HEK293 (cell line): ENCODE results near the gene RBM20.
A peak's percentile ranks its signal among the peaks of the same experiment; 100 is the strongest.

Experiments
- CTCF ChIA-PET: fragments of 350-600 bp; formaldehyde crosslinking; extraction: SDS; loops from one replicate; lab custom pipeline; 2021; ENCODE audit warnings: antibody characterized with exemption; lab: Yijun Ruan, JAX
- POLR2A ChIA-PET: fragments of 300-600 bp; formaldehyde crosslinking; extraction: SDS; loops from one replicate; lab custom pipeline; 2020; ENCODE audit warnings: antibody characterized with exemption, inconsistent platforms; lab: Yijun Ruan, JAX
- H3K27ac ChIP-seq: fragments of 200-500 bp; sonication (Bioruptor generic); 2 replicates; pipeline ENCODE4 v1.5.1; 2014; ENCODE audit warnings: low read depth, low read length, control low read depth, inconsistent platforms; ENCODE audit errors: extremely low read depth
- H3K36me3 ChIP-seq, 2 experiments: fragments of 200-500 bp in 1 of 2; sonication (Bioruptor generic) in 1 of 2; 1 replicate in 1 of 2; 2 replicates in 1 of 2; pipeline ENCODE4 v1.5.1; 2014 to 2017; ENCODE audit warnings: inconsistent platforms in 2 of 2, low read length in 2 of 2; ENCODE audit not compliant: control insufficient read depth in 2 of 2, insufficient read depth in 1 of 2
- H3K4me1 ChIP-seq: fragments of 200-500 bp; sonication (Bioruptor generic); 2 replicates; pipeline ENCODE4 v1.5.1; 2014; ENCODE audit warnings: mild to moderate bottlenecking, low read length, inconsistent platforms; ENCODE audit not compliant: control insufficient read depth, insufficient read depth
- H3K4me3 ChIP-seq: 2 replicates; pipeline ENCODE4 v1.5.1; 2011; ENCODE audit warnings: low read depth, mild to moderate bottlenecking, control low read depth, low read length, moderate library complexity
- H3K9me3 ChIP-seq: fragments of 200-500 bp; sonication (Bioruptor generic); 2 replicates; pipeline ENCODE4 v1.5.1; 2014; ENCODE audit warnings: low read depth, low read length, inconsistent platforms; ENCODE audit not compliant: control insufficient read depth, insufficient read depth
- IKZF3 ChIP-seq: fragments of 450-650 bp; IDR thresholded peaks from 2 replicates; pipeline ENCODE4 v1.5.0; 2018; ENCODE audit warnings: missing biosample characterization, mild to moderate bottlenecking, missing genetic modification characterization, moderate library complexity
- MZF1 ChIP-seq: fragments of 450-650 bp; formaldehyde crosslinking; IDR thresholded peaks from 2 replicates; pipeline ENCODE4 v1.5.1; 2017; ENCODE audit warnings: missing biosample characterization, missing genetic modification characterization, borderline replicate concordance
- SP7 ChIP-seq: fragments of 450-650 bp; formaldehyde crosslinking; IDR thresholded peaks from 2 replicates; pipeline ENCODE4 v1.5.1; 2016; ENCODE audit warnings: missing biosample characterization, missing genetic modification characterization
- TRIM28 ChIP-seq: IDR thresholded peaks from 2 replicates; pipeline ENCODE4 v1.6.1; 2011; ENCODE audit warnings: low read length, control low read depth, borderline replicate concordance
- YY1 ChIP-seq: fragments of 450-650 bp; formaldehyde crosslinking; IDR thresholded peaks from 2 replicates; pipeline ENCODE4 v1.5.1; 2018; ENCODE audit warnings: missing biosample characterization, missing genetic modification characterization
- ZBTB8A ChIP-seq: fragments of 450-650 bp; formaldehyde crosslinking; IDR thresholded peaks from 2 replicates; pipeline ENCODE4 v1.5.1; 2016; ENCODE audit warnings: missing biosample characterization, missing genetic modification characterization
- ZNF138 ChIP-seq: fragments of 450-650 bp; formaldehyde crosslinking; IDR thresholded peaks from 2 replicates; pipeline ENCODE4 v1.5.1; 2016; ENCODE audit warnings: missing biosample characterization, missing genetic modification characterization, borderline replicate concordance
- ZNF274 ChIP-seq, 2 experiments: fragments of 200-500 bp in 1 of 2; fragments of 450-650 bp in 1 of 2; sonication (Bioruptor generic) in 1 of 2; formaldehyde crosslinking in 1 of 2; IDR thresholded peaks; 2 replicates each; pipeline versions ENCODE4 v1.5.1 to v1.6.1; 2014 to 2016; ENCODE audit warnings: borderline replicate concordance in 1 of 2, inconsistent platforms in 1 of 2, low read length in 1 of 2, missing biosample characterization in 1 of 2, missing genetic modification characterization in 1 of 2
- ZNF544 ChIP-seq: fragments of 450-650 bp; formaldehyde crosslinking; IDR thresholded peaks from 2 replicates; pipeline ENCODE4 v1.5.0; 2017; ENCODE audit warnings: missing biosample characterization, missing genetic modification characterization
- ZNF677 ChIP-seq: fragments of 450-650 bp; IDR thresholded peaks from 2 replicates; pipeline ENCODE4 v1.5.0; 2018; ENCODE audit warnings: missing biosample characterization, mild to moderate bottlenecking, missing genetic modification characterization, moderate library complexity
- ZNF707 ChIP-seq: fragments of 450-650 bp; formaldehyde crosslinking; IDR thresholded peaks from 2 replicates; pipeline ENCODE4 v1.5.1; 2016; ENCODE audit warnings: missing biosample characterization, missing genetic modification characterization
- ZNF76 ChIP-seq: fragments of 450-650 bp; formaldehyde crosslinking; IDR thresholded peaks from 2 replicates; pipeline ENCODE4; 2016; ENCODE audit warnings: low read depth, missing biosample characterization, missing genetic modification characterization, borderline replicate concordance
- ZNF768 ChIP-seq: fragments of 450-650 bp; formaldehyde crosslinking; IDR thresholded peaks from 2 replicates; pipeline ENCODE4 v1.5.1; 2018; ENCODE audit warnings: missing biosample characterization, mild to moderate bottlenecking, missing genetic modification characterization
- ZNF776 ChIP-seq: fragments of 450-650 bp; formaldehyde crosslinking; IDR thresholded peaks from 2 replicates; pipeline ENCODE4 v1.5.0; 2017; ENCODE audit warnings: missing biosample characterization, missing genetic modification characterization, borderline replicate concordance
- TF ChIP-seq, protein P1 (sequence below): fragments of 450-650 bp; formaldehyde crosslinking; IDR thresholded peaks from 2 replicates; pipeline ENCODE4 v1.5.1; 2016; ENCODE audit warnings: missing biosample characterization, missing genetic modification characterization
- TF ChIP-seq, protein P2 (sequence below): fragments of 450-650 bp; IDR thresholded peaks from 2 replicates; pipeline ENCODE4 v1.5.1; 2018; ENCODE audit warnings: missing biosample characterization, missing genetic modification characterization
- TF ChIP-seq, protein P3 (sequence below): fragments of 450-650 bp; formaldehyde crosslinking; IDR thresholded peaks from 2 replicates; pipeline ENCODE4 v1.5.1; 2016; ENCODE audit warnings: missing biosample characterization, missing genetic modification characterization

Gene RBM20

DNA sequence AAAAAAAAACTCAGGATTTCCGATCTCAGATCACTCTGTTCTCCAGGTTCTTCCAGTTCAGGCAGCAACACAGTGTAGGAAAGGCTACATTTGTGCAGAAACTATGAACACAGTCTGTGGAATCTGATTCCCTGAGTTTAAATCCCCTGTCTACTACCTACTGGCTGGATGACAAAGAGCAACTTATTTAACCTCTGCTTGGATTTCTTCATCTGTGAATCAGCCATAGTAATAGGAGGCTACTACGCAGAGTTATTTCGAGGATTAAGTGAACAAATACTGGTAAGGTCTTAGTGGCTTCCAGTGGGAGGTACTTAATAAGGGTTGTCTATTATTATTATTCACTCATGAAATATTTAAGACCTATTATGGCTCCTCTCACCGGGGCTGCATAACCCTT is 183.3 kb downstream of the RBM20 start (continued):
- TF ChIP-seq, protein P1, sequence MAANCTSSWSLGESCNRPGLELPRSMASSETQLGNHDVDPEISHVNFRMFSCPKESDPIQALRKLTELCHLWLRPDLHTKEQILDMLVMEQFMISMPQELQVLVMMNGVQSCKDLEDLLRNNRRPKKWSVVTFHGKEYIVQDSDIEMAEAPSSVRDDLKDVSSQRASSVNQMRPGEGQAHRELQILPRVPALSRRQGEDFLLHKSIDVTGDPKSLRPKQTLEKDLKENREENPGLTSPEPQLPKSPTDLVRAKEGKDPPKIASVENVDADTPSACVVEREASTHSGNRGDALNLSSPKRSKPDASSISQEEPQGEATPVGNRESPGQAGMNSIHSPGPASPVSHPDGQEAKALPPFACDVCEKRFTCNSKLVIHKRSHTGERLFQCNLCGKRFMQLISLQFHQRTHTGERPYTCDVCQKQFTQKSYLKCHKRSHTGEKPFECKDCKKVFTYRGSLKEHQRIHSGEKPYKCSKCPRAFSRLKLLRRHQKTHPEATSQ (tag by site-specific recombination): no peak
- TF ChIP-seq ZBTB8A (no peak), ZNF707 (tag by site-specific recombination) (no peak), TRIM28 (no peak), ZNF776 (tag by site-specific recombination) (no peak), ZNF544 (tag by site-specific recombination) (no peak), YY1 (tag by site-specific recombination) (no peak), ZNF677 (no peak)

DNA sequence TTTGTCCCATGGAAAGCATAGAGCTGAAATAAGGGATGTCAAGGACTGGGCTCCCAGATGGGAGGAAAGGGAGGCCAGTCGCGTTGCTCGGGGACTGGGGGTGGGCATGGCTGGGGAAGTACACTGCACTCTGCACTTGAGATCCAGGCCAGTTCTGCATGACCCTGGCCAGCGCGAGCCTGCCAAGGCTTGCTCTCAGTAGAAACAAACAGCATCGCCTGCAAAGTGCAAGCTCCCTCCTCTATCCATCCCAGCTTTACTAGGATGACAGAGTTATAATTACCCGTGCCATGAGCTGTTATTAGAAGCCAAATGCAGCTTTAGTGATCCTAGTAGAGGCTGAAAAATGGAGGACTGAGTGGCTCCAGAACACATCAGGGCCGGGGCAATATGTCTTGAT is 183.7 kb downstream of the RBM20 start:
- Histone ChIP-seq H3K27ac (no peak overlapping the region), H3K36me3 (peaks cover 7% of the 10 kb centered on the region in 2 experiments), H3K4me3 (no peak overlapping the region), H3K4me1 (peaks cover 1% of the 10 kb centered on the region; the same call in 1 of the 2 replicates), H3K9me3 (no peaks in the 10 kb centered on the region)
- TF ChIP-seq, protein P2, sequence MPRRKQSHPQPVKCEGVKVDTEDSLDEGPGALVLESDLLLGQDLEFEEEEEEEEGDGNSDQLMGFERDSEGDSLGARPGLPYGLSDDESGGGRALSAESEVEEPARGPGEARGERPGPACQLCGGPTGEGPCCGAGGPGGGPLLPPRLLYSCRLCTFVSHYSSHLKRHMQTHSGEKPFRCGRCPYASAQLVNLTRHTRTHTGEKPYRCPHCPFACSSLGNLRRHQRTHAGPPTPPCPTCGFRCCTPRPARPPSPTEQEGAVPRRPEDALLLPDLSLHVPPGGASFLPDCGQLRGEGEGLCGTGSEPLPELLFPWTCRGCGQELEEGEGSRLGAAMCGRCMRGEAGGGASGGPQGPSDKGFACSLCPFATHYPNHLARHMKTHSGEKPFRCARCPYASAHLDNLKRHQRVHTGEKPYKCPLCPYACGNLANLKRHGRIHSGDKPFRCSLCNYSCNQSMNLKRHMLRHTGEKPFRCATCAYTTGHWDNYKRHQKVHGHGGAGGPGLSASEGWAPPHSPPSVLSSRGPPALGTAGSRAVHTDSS: no peak
- TF ChIP-seq SP7 (tag by site-specific recombination): peak; percentile 66
- ChIA-PET CTCF (no interaction called here), POLR2A (interaction anchor here (1.5 kb wide), 1 partner anchor 44 kb away, joined by 3 read pairs; the partner anchor contains the start of gene PDCD4)

GRCh38 chr10:110828525-110828924 is 184.4 kb downstream of the RBM20 start:
- Histone ChIP-seq H3K9me3 (no peaks in the 10 kb centered on the region), H3K4me1 (no peaks in the 10 kb centered on the region), H3K4me3 (no peak overlapping the region), H3K27ac (no peak overlapping the region), H3K36me3 (peaks cover 7% of the 10 kb centered on the region in 2 experiments)
- POLR2A ChIA-PET: interaction anchor here (1.5 kb wide), 1 partner anchor 43 kb away, joined by 3 read pairs; the partner anchor contains the start of gene PDCD4
- TF ChIP-seq MZF1 (tag by site-specific recombination) (no peak), ZNF768 (tag by site-specific recombination) (peak; percentile 62)
- CTCF ChIA-PET: no interaction called here

GRCh38 chr10:110829721-110830410 is 185.7 kb downstream of the RBM20 start:
- ChIA-PET POLR2A (no interaction called here), CTCF (no interaction called here)
- H3K36me3 ChIP-seq: peaks cover 3 to 7% of the 10 kb centered on the region in 2 experiments; a peak in 2 of 3 replicates
- peaks cover 2% of the 10 kb centered on the region; the same call in 1 of the 2 replicates for H3K4me1 ChIP-seq
- no peak overlapping the region for H3K27ac ChIP-seq
- TF ChIP-seq MZF1 (tag by site-specific recombination) (no peak), ZNF138 (tag by site-specific recombination) (no peak), ZNF274 (IDR thresholded peaks at IDR 0.05; ENCODE audit: low read length) (no peak), ZNF274 (tag by site-specific recombination; IDR thresholded peaks at IDR 0.05; ENCODE audit: borderline replicate concordance) (no peak), SP7 (tag by site-specific recombination) (no peak), IKZF3 (tag by site-specific recombination) (no peak), ZNF76 (tag by site-specific recombination) (no peak)
- TF ChIP-seq, protein P3, sequence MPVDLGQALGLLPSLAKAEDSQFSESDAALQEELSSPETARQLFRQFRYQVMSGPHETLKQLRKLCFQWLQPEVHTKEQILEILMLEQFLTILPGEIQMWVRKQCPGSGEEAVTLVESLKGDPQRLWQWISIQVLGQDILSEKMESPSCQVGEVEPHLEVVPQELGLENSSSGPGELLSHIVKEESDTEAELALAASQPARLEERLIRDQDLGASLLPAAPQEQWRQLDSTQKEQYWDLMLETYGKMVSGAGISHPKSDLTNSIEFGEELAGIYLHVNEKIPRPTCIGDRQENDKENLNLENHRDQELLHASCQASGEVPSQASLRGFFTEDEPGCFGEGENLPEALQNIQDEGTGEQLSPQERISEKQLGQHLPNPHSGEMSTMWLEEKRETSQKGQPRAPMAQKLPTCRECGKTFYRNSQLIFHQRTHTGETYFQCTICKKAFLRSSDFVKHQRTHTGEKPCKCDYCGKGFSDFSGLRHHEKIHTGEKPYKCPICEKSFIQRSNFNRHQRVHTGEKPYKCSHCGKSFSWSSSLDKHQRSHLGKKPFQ (tag by site-specific recombination): no peak
- no peak overlapping the region for H3K4me3 ChIP-seq
- H3K9me3 ChIP-seq: no peaks in the 10 kb centered on the region
